Jurkat, Clone E6-1 (cell line): Measurements from ENCODE around the gene TFF2.

Experiments used
- DNase-seq: peaks from one replicate; pipeline ENCODE4 v3.0.0-alpha.2; 2011; ENCODE audit warnings: low read depth, low spot score
- H3K4me3 ChIP-seq: 2 replicates; pipeline ENCODE4 v1.5.1; 2011; ENCODE audit warnings: mild to moderate bottlenecking, low read length, control low read depth, moderate library complexity

Gene TFF2

GRCh38 chr21:42370894-42371654 is 20.3 kb upstream of the TFF2 start:
- no peak for DNase-seq

GRCh38 chr21:42369821-42370220 is 19.0 kb upstream of the TFF2 start:
- DNase-seq, result no peak
- H3K4me3 ChIP-seq, result no peak overlapping the region

More at GRCh38 chr21:42370894-42371654, 20.3 kb upstream of the TFF2 start:
- H3K4me3 ChIP-seq, result no peak overlapping the region

- H3K4me3 ChIP-seq, result no peak overlapping the region
These were observed 16.8 kb upstream of the TFF2 start for GRCh38 chr21:42367367-42368165.

GRCh38 chr21:42366292-42367010 is 15.7 kb upstream of the TFF2 start, which contains the start of gene TFF1:
TSS of gene TFF1 (minus strand) at chr21:42366535. CDS start at chr21:42366495, 40 bp downstream.
- H3K4me3 ChIP-seq, result no peak within 1 kb of the TSS
- DNase-seq, result no peak

More at GRCh38 chr21:42367367-42368165, 16.8 kb upstream of the TFF2 start:
- no peak for DNase-seq

DNA sequence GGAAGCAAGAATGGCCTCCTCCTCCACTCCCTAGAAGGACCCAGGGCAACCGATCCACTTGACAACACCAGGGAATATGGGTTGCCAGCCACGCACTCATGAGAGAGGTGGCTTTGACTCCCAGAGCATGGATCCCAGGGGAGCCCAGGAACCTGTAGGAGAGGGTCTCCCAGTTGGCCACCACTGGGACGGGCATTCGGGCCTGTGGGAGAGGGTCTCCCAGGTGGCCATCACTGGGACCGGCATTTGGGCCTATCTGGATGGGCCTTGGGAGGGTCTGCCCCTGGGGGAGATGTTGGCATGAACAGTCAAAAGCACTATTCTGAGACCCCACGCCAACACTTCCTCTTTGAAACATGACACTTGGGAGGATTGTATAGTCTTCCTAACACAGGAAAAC is 15.0 kb upstream of the TFF2 start:
- no peak for DNase-seq
- H3K4me3 ChIP-seq, result no peak overlapping the region

DNA sequence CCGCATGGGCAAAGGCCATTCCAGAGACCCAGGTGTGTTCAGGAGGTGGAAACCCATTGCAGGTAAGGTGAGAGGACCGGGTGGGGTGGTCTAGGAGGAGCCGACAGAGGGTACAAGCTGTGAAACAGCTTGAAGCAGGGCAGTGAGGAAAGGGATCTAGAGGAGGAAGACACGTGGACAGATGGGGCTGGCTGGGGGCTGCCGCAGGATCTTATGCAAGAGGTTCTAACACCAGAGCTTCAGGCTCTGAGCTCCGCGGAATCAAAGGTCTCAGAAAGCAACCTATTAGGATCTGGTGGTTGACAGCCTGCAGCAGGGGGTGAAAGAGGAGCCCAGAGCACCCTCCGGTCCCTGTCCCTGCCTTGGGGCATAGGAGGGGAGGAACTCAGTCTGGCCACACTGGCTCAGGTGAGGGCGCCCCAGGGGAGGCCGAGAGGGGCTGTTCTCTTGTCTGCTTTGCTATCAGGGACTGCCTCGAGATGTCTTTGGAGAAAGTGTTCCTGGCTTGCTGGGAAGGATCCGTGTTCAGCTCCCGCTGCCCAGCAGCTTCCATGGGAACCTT is 13.6 kb upstream of the TFF2 start:
- H3K4me3 ChIP-seq, result no peak overlapping the region
- DNase-seq, result no peak

DNA sequence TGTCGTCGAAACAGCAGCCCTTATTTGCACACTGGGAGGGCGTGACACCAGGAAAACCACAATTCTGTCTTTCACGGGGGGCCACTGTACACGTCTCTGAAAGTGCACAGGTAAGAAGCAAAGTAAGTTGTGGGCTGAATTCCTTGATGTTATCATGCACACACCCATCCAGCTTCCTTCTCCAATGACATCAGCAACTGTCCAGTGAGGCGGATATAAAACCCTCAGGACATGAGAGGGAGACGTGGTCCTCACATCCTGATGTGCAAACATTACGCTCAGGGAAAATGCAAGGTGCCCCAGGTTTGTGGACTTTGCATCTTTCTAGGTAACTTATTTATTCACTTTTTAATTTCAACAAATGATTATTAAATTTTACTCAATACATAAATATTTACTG is 12.5 kb upstream of the TFF2 start:
- no peak overlapping the region for H3K4me3 ChIP-seq
- no peak for DNase-seq

GRCh38 chr21:42362700-42363099 is 11.9 kb upstream of the TFF2 start:
- no peak overlapping the region for H3K4me3 ChIP-seq
- no peak for DNase-seq

- no peak for DNase-seq
- H3K4me3 ChIP-seq, result no peak overlapping the region
These were observed 11.4 kb upstream of the TFF2 start for GRCh38 chr21:42362198-42362597.

DNA sequence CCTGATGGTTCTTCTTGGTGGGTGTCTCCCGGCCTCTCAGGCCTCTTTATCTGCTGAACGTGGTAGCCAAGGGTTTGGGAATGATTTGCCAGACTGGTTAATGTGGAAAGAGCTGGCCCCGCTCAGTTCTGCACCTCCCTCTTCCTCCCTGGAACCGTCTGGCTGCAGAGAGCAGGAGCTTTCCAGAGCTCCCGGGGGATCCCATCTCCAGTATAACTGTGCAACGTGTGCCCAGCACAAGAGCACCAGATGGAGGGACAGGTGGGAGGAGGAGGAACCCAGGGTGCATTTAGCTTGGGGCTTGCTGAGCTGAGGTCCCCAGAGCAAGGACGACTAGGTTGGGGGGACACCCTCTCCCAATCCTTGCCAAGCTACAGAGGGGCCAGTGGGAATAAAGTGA is 10.5 kb upstream of the TFF2 start:
- no peak for DNase-seq
- no peak overlapping the region for H3K4me3 ChIP-seq

GRCh38 chr21:42360317-42360716 is 9.5 kb upstream of the TFF2 start:
- DNase-seq, result no peak
- no peak overlapping the region for H3K4me3 ChIP-seq

DNA sequence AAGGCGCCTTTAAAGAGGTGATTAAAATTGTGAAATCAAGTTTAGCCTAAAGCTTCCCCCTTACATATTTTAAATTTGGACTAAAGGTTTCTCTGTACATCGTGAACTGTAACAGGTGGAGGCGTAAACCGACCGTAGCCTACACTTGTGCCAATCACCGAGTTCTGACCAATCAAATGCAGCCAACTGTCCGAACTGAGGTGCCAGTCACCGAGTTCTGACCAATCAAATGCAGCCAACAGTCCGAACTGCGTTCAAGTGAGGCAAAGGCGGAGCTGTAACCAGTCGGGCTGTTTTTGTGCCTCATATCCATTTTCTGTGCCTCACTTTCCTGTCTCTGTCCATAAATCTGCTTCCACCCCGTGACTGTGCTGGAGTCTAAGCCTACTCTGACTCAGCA is 8.1 kb upstream of the TFF2 start:
- H3K4me3 ChIP-seq, result no peak overlapping the region
- no peak for DNase-seq

DNA sequence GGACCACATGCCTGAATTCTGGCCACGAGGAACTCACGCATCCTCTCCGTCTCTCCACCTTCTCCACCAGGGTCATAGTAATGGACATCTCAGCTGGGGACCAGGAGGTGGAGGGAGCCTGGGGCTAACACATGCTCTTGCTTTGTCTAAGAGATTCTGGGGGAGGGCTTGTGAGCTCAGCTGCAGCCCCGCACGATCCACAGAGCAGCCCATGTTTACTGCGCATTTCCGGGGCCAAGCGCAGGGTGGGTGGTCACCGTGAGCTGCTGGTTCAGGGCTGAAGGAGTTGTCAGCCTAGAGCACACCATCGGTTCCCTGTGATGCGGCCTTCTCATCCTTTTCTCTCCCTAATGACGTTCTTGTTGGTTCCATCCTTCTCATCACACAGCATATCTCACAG is 7.5 kb upstream of the TFF2 start:
- no peak overlapping the region for H3K4me3 ChIP-seq
- DNase-seq, result no peak

DNA sequence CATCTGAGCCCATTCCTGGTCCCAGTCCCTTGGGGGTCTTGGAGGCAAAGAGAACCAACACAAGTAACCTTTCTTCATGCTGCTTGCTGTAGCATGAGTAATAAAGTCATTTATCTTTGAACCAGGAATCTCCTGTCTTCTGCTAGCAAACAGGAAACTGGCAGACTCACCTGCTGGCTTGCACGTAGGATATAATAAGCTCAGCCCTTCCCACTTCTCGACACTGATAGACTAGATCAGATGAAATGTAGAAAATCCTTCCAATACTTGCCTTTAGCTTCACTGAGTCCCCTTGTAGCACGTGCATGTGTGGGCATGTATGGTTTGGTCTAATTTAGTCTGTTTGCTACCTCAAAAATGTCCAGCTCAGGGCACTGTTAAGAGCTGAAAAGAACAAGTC is 6.5 kb upstream of the TFF2 start:
- H3K4me3 ChIP-seq, result no peak overlapping the region
- no peak for DNase-seq

- no peak overlapping the region for H3K4me3 ChIP-seq
These were observed 5.9 kb upstream of the TFF2 start for GRCh38 chr21:42356650-42357049.

DNA sequence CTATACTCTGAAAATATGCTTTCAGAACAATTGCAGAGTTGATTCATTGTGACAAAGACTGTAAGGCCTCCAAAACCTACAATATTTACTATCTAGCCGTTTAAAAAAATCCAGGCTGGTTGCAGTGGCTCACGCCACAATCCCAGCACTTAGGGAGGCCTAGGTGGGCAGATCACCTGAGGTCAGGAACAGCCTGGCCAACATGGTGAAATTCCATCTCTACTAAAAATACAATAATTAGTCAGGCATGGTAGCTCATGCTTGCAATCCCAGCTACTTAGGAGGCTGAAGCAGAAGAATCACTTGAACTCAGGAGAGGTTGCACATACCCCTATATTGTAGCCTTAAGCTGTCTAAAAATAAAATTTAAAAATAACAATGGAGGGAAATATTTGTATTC is 5.3 kb upstream of the TFF2 start:
- no peak for DNase-seq
- H3K4me3 ChIP-seq, result no peak overlapping the region

More at GRCh38 chr21:42356650-42357049, 5.9 kb upstream of the TFF2 start:
- DNase-seq, result no peak

GRCh38 chr21:42353623-42354022 is 2.8 kb upstream of the TFF2 start:
- DNase-seq, result no peak
- H3K4me3 ChIP-seq, result no peak overlapping the region

DNA sequence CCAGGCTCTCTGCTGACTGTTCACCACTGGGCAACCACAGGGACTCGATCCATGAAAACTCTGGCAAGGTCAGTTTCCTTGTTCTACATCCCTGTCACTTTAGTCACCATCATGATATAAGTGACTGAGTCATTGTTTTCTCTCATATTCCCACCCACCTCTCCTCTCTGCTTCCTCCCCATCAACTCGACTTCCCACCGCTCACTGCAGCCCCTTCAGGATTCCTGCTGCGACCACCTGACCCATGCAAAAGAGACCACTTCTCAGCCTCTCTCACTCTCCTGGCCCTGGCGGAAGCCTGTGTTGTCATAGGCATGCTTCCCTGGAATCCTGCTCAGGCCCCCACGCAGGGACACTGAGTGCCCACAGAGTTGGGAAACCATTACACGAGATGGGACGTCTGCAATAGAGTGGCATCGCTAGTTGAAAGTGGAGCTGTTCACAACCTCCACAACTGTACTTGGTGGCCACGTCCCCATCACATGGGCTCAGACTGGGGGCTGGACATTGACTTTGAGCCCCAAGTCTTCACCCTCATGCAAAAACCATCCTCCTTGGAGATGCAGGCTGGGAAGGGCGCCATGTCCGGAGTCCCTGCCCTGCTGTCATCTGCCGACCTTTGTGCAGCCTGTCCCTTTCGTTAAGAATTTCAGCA is 1.8 kb upstream of the TFF2 start:
- DNase-seq, result no peak

More for the DNA sequence above, 1.8 kb upstream of the TFF2 start:
- H3K4me3 ChIP-seq, result no peak overlapping the region
